HEK293T (cell line): ENCODE measurements around the gene DNAH1.

Experiments
- NFRKB ChIP-seq: fragments of 450-650 bp; IDR thresholded peaks from 2 replicates; pipeline ENCODE4 v1.6.1; 2016; ENCODE audit warnings: mild to moderate bottlenecking, moderate library complexity
- TARDBP ChIP-seq: fragments of 450-650 bp; IDR thresholded peaks from 2 replicates; pipeline ENCODE4 v1.6.1; 2016

- TF ChIP-seq NFRKB (no peak), TARDBP (no peak)
Observed at GRCh38 chr3:52351762-52352368, 35.7 kb downstream of the DNAH1 start.
